Spleen (tissue), 11 donors: ENCODE measurements around the gene CHN1. TPM values are rescaled to one million over a fixed set of nuclear protein-coding genes. Genes with fewer than 3 reads are reported as not detected.

Experiments used
- DNase-seq: peaks from one replicate; pipeline ENCODE4 v3.0.0-alpha.2; 2020
- H3K27ac ChIP-seq, 8 donors: fragments of 200-600 bp; sonication (generic) in 7 of 8; 1 replicate in 4 of 8; 2 replicates in 4 of 8; pipeline versions ENCODE4 v1.5.0 to v1.8.0; 2016 to 2021; ENCODE audit warnings: inconsistent platforms in 4 of 8, mild to moderate bottlenecking in 4 of 8, moderate library complexity in 1 of 8
- H3K27me3 ChIP-seq, 7 donors: fragments of 200-600 bp; sonication (generic) in 6 of 7; replicated peaks in 1 of 7; 1 replicate in 4 of 7; 2 replicates in 3 of 7; pipeline versions ENCODE4 v1.5.0 to v1.8.0; 2016 to 2021; ENCODE audit warnings: inconsistent platforms in 3 of 7, mild to moderate bottlenecking in 1 of 7
- H3K36me3 ChIP-seq, 6 donors: fragments of 200-600 bp; sonication (generic) in 5 of 6; 1 replicate in 4 of 6; 2 replicates in 2 of 6; pipeline versions ENCODE4 v1.5.0 to v1.8.0; 2016 to 2021; ENCODE audit warnings: inconsistent platforms in 2 of 6
- H3K4me1 ChIP-seq, 6 donors: fragments of 200-600 bp; sonication (generic) in 5 of 6; 1 replicate in 3 of 6; 2 replicates in 3 of 6; pipeline versions ENCODE4 v1.5.0 to v1.8.0; 2016 to 2021; ENCODE audit warnings: inconsistent platforms in 3 of 6
- H3K4me3 ChIP-seq, 8 donors: fragments of 200-600 bp; sonication (generic) in 7 of 8; 1 replicate in 4 of 8; 2 replicates in 4 of 8; pipeline versions ENCODE4 v1.5.0 to v1.8.0; 2016 to 2021; ENCODE audit warnings: inconsistent platforms in 4 of 8, mild to moderate bottlenecking in 4 of 8, moderate library complexity in 2 of 8
- H3K9me3 ChIP-seq, 8 donors: fragments of 200-600 bp; sonication (generic) in 7 of 8; 1 replicate in 4 of 8; 2 replicates in 4 of 8; pipeline versions ENCODE4 v1.5.0 to v1.8.0; 2016 to 2021; ENCODE audit warnings: inconsistent platforms in 4 of 8
- CTCF ChIP-seq, 11 experiments: fragments of 200-600 bp in 7 of 11; fragments of 450-650 bp in 4 of 11; sonication (generic) in 4 of 11; IDR thresholded peaks in 8 of 11; conservative IDR thresholded peaks in 3 of 11; 1 replicate in 7 of 11; 2 replicates in 4 of 11; pipeline versions ENCODE4 v1.4.0 to v1.8.0; 2016 to 2021; ENCODE audit warnings: antibody characterized with exemption in 11 of 11, inconsistent platforms in 4 of 11, mild to moderate bottlenecking in 1 of 11
- POLR2A ChIP-seq, 3 donors: fragments of 450-650 bp; IDR thresholded peaks; one replicate each; pipeline ENCODE4 v1.5.1; 2017; ENCODE audit warnings: antibody characterized with exemption in 3 of 3, mild to moderate bottlenecking in 1 of 3
- POLR2AphosphoS5 ChIP-seq, 3 donors: sonication (generic); formaldehyde crosslinking; IDR thresholded peaks; one replicate each; pipeline ENCODE4 v1.5.1; 2017; ENCODE audit warnings: antibody characterized with exemption in 3 of 3
- WGBS, 5 donors: extraction: QIAGEN DNeasy Blood & Tissue Kit in 3 of 5; methylation state at CpG; one replicate each; pipeline versions ENCODE4 v1.1.5 to v1.1.7; 2013 to 2018; 5-methylcytosine and 5-hydroxymethylcytosine counted together
- intact Hi-C: fragments of 100-400 bp; cut with DNase I; formaldehyde crosslinking; loops from one replicate; pipeline ENCODE4 v1.15.0; 2023; ENCODE audit warnings: low total_unique reads
- polyA plus RNA-seq, 3 donors: library from polyadenylated mRNA; stranded (reverse); fragments of 200-250 nt; gene quantifications; one replicate each; pipeline ENCODE4 v1.2.1, GENCODE V29; 2013
- total RNA-seq, 7 donors: library from RNA; depleted of rRNA in 3 of 7; stranded (reverse); fragments of >200 nt in 3 of 7; fragmentation: NEBNext Ultra II Directional in 4 of 7; extraction: Animal tissue kit (Norgen Biotek cat#: 25700) in 4 of 7; gene quantifications; one replicate each; pipeline versions ENCODE4 v1.1.0 to v1.2.1, GENCODE V29; 2016 to 2021
- donor health status: healthy with polysubstance abuse.
- donor health status: DM: no; HTN: no; CAD: no; lungs with moderate emphysema.
- donor health status: DM: no; HTN: no; CAD: no.
- donor health status: Bipolar disorder and iron deficiency.
- donor health status: healthy.
- donor health status: DM: no; HTN: no; CAD: no.
- donor health status: DM: yes; HTN: yes; CAD: no.

CHN1 gene
- total and polyA plus RNA-seq, 10 donors, result 5.4 to 14.6 (median 9.7) TPM

GRCh38 chr2:174859563-174860169, 145.5 kb downstream of the CHN1 start:
- no peaks in the 10 kb centered on the region for H3K4me1 ChIP-seq
- H3K27ac ChIP-seq, result no peak overlapping the region
- WGBS, 5 donors, result 89 to 92% (median 90%) methylated on average over 1 of the region's 1 CpG
- no peak for DNase-seq
- no peak overlapping the region for H3K4me3 ChIP-seq
- H3K36me3 ChIP-seq, result no peaks in the 10 kb centered on the region
- intact Hi-C loops, result no loop called here
- TF ChIP-seq POLR2AphosphoS5 (IDR thresholded peaks at IDR 0.05) (no peak), CTCF (IDR thresholded peaks at IDR 0.05 in 8 of 11, conservative IDR thresholded peaks at IDR 0.05 in 3 of 11) (no peak)
- no peaks in the 10 kb centered on the region for H3K27me3 ChIP-seq
- H3K9me3 ChIP-seq, result no peaks in the 10 kb centered on the region

GRCh38 chr2:174858745-174859144, 146.4 kb downstream of the CHN1 start:
- Histone ChIP-seq H3K4me1 (no peaks in the 10 kb centered on the region), H3K9me3 (no peaks in the 10 kb centered on the region), H3K27me3 (no peaks in the 10 kb centered on the region), H3K4me3 (no peak overlapping the region), H3K36me3 (no peaks in the 10 kb centered on the region), H3K27ac (no peak overlapping the region)
- intact Hi-C loops, result no loop called here
- TF ChIP-seq POLR2A (IDR thresholded peaks at IDR 0.05), result no peak
- DNase-seq, result no peak

GRCh38 chr2:174856447-174856846, 148.7 kb downstream of the CHN1 start:
- Histone ChIP-seq H3K4me3 (no peak overlapping the region), H3K4me1 (no peaks in the 10 kb centered on the region), H3K36me3 (no peaks in the 10 kb centered on the region), H3K9me3 (no peaks in the 10 kb centered on the region), H3K27me3 (no peaks in the 10 kb centered on the region), H3K27ac (no peak overlapping the region)
- DNase-seq, result no peak
- TF ChIP-seq POLR2A (IDR thresholded peaks at IDR 0.05), result no peak
- intact Hi-C loops, result no loop called here
- WGBS, 5 donors, result 80 to 97% (median 88%) methylated on average over 3 of the region's 3 CpGs

- TF ChIP-seq CTCF (IDR thresholded peaks at IDR 0.05 in 8 of 11, conservative IDR thresholded peaks at IDR 0.05 in 3 of 11) (no peak), POLR2AphosphoS5 (IDR thresholded peaks at IDR 0.05) (no peak), POLR2A (IDR thresholded peaks at IDR 0.05) (no peak)
- H3K9me3 ChIP-seq, result no peaks in the 10 kb centered on the region
- no peak for DNase-seq
- 37 to 51% (median 48%) methylated on average over 8 of the region's 8 CpGs for WGBS, 5 donors
- peak overlapping the region in 2 of 8 donors; percentile 8 to 33 for H3K4me3 ChIP-seq
- H3K27me3 ChIP-seq, result no peaks in the 10 kb centered on the region
- no peak overlapping the region for H3K27ac ChIP-seq
- no peaks in the 10 kb centered on the region for H3K36me3 ChIP-seq
- intact Hi-C loops, result no loop called here
- H3K4me1 ChIP-seq, result no peaks in the 10 kb centered on the region
Observed at GRCh38 chr2:174846941-174847938, 157.9 kb downstream of the CHN1 start.

- TF ChIP-seq CTCF (IDR thresholded peaks at IDR 0.05 in 8 of 11, conservative IDR thresholded peaks at IDR 0.05 in 3 of 11) (no peak), POLR2A (IDR thresholded peaks at IDR 0.05) (no peak), POLR2AphosphoS5 (IDR thresholded peaks at IDR 0.05) (no peak)
- no peak for DNase-seq
- Histone ChIP-seq H3K36me3 (no peaks in the 10 kb centered on the region), H3K27me3 (no peaks in the 10 kb centered on the region), H3K27ac (no peak overlapping the region), H3K4me1 (no peaks in the 10 kb centered on the region), H3K9me3 (no peaks in the 10 kb centered on the region), H3K4me3 (no peak overlapping the region)
- 86 to 100% (median 95%) methylated on average over 1 of the region's 1 CpG for WGBS, 5 donors
- intact Hi-C loops, result no loop called here
Observed at GRCh38 chr2:174846218-174846617, 159.0 kb downstream of the CHN1 start.
